NCI-H226 (cell line): ENCODE data around the gene ABHD8.
"Not testable (repeated sequence)": the region's sequence is repeated elsewhere in the genome, so short reads cannot be mapped to it uniquely, and the experiment has no call there.

Experiments
- DNase-seq: peaks from one replicate; pipeline ENCODE4 v3.0.0-alpha.2; 2015

Gene ABHD8

DNA sequence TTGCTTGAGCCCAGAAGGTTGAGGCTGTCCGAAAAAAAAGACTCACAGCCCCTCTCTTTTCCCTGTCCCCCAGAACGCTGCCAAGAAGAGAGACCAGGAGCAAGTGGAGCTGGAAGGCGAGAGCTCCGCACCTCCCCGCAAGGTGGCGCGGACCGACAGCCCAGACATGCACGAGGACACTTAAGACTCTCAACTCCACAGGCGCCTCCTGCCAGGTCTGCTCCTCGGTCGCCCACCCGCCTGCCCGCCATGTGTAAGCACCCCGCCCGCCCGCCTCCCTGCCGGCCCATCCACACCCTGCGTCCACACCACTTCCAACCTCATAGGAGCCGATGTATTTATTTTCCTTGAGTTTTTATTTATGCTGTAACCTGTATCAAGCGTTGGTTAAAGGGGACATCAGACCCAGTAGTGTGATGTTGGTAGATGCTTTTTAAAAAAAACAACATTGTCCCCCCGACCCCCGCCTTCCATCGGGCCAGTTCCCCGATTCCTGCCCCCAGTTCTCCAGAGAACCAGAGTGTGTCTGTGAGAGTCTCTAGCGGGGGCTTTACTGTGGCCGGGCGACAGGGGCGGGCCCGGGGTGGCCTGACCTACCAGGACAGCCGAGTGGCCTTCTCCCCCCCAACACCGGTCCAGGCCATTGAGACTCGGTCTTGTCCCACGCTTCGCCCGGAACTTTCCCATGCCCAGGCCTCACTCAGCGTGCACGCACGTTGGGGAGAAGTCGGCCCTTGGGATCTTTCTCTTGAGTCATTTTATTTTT, 16.4 kb upstream of the ABHD8 start:
- DNase-seq, result no peak

DNA sequence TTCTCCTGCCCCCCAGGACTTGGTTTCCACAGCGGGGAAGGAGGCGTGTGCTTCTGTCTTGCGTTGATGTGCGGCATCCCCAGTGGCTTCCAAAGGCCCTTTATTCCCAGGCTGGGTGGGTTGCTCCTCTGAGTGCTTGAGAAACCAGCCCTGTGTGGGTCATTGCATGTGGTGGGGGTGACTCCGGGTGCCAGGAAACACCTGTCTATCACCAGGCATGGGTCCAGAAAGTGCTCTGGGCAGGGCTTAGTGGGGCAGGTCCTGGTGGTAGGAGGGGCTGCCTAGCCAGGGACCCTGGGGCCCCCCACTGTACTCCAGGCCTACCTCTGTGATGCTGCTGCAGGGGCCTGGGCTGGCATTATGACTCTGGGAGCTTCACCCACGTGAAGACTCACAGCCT, 15.7 kb upstream of the ABHD8 start:
- DNase-seq, result no peak

DNA sequence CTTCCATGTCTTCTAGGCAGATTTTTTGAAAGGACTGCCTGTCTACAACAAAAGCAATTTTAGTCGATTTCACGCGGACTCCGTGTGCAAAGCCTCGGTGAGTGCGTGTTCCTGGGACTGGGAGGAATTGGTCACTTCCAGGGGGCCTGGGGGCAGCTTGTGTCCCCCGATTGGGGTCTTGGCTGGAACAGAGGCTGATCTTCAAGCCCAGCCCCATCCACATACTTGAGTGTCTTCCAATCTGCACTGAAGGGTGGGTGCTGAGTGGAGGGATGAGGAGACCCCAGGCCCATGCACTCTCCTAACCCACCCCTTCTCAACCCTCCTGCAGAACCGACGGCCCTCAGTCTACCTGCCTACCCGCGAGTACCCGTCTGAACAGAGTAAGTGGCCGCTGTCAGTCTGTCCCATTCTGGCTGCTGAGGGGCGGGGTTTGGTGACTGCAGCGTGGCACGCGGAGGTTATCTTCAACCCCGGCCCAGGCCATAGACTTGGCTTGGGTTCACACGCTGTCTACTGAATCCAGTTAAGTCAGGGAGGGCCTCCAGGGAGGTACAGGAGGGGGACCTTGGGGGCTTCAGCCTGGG, 10.9 kb upstream of the ABHD8 start:
- DNase-seq, result no peak

DNA sequence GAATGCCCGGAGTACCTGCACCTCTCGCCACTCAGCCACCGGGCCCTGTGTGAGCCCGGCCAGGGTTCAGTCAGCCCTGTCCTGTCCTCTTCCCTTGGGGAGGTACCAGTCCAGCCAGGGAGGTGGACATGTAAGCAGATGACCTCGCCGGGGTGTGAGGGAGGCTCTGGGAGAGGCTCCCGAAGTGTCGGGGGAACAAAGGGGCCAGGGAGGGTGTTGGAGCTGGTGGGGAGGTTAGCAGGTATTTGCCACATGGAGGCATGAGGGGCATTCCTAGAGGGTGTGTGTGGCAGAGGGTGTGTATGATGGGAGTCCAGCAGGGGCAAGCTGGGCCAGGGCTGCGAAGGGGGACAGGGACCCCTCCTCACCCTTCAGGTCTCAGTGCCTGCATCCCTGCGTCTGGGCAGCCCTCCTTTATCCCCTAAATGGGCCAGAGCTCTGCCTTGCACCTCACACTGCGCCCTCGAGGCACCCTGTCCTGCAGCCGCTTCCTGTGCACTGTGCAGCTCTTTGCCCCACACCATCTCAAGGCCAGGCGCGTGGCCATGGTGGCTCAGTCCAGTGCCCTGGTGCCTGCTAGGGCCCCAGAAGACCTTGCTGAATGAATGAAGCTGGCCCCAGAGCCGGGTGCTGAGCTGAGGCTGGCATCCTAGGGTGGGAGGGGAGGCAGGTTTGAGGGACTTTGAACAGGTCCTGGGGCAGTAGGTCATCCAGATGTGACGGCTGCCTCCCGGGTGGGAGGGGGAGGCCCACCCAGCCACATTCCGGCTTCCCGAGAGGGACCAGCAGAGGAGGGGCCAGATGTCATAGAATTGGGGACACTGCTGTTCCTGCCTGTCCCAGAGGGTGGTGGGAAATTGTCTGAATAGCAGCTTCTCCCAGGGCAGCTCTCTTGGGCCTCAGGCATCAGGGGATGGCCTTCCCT, 9.2 kb upstream of the ABHD8 start:
- no peak for DNase-seq

DNA sequence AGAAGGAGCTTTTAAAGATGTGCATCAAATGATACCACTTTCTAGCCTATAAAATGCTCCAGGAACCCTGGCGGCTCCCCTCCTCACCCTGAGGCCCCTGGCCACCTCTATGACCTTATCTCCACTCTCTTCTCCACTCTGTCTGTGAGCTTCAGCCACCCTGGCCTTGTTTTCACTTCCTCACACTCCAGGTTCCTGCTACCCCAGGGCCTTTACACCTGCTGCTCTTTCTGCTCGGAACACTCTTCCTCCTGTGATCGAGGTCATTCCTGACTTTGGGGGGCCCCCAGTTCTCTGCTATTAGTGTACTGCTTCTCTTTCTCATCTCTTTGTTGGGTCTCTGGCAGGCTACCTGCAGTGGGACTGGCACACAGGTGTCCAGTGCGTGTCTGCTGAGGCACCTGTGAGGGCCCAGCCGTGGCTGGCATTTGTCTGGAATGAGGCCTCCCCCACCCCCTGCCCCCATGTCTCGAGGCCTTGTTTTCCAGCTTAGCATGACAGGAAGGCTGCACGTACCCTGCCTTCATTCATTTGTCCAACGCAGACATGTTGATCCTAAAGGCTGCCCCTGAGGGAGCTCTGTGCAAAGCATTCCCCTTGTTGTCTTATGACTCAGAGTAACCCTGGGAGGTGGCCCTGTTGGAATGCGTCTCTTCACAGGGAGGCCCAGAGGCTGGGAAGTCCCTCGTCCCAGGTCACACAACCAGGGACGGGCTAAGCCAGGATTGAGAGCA, 8.4 kb upstream of the ABHD8 start:
- peak; percentile 69 for DNase-seq

DNA sequence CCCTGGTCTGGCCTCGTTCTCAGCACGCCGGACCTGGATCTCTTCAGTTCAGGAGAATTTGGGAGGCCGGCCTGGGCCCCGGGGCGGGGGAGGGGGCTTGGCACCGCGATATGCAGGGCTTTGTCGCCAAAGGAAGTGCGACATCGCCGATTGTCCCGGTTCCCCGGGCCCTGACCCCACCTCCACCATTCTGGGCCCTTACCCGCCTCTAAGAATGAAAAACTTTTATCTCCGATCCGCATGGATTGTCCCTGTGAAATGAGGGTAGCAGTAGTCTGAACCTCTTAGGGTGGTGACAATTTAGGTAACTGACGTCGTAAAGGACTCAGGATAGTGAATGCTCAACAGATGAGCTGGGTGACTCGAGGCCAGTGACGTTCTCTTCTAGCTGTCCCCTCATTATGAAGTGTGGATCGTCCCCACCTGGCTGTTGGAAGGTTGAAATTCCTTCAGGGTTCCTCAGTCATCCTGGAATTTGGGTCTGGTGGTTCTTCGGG, 6.8 kb upstream of the ABHD8 start:
- no peak for DNase-seq

DNA sequence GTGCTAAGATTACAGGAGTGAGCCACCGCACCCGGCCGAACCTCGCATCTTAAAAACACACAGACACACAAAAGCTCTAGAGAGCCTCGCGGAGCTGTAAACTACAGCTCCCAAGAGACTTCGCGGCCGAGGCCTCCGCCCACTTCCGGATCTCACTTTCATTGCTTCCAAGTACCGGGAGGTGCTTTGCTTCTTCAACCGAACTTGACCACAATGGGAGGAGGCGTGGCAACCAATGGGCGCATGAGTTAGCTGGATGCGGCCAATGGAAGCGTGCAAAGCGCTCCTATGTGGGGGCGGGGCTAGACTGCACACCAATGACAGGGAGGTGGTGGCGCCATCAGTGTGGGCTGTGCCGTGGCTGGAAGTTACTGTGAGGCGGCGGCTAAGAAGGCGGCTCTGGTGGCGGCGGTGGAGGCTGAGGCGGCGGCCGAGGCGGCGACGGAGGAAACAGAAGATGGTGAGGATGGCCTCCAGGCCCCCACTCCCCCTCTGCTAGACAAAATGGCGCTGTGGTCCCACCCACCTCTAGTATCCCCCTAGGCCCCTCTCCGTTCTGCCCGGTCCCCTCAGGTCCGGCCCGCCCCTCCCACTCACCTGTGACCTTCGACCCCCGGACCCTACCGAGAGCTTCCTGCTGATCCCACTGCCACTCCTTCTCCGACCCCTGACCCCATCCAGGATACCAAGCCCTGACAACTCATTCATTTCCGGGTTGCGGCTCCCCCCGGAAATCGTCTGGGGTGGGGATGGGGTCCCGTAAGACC, 6.2 kb upstream of the ABHD8 start, which contains the start of gene DDA1:
Gene DDA1 (plus strand): TSS at position 366 of the 767 bp plus-strand sequence. CDS start 92 bp downstream, at position 458.
- peak; percentile 100 for DNase-seq

DNA sequence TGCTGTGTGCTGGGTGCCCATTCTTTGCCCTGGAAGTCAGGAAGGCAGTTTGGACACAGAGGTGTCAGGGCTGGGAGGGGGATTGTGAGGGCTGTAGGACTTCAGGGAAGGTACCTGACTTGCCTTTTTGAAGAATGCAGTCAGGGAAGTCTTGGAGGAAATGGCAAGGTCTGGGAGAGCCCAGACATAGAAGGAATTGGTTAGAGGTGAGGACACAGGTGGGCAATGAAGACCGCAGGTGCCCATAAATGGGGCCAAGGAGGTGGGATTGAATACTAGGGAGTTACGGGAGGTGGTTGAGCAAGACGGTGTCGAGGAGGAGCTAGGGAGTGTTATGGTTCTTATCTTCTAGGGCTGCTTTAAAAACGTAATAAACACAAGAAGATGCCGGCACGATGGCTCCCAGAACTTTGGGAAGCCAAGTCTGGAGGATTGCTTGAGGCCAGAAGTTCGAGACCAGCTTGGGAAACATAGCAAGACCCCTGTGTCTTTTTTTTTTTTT, 4.7 kb upstream of the ABHD8 start:
- DNase-seq, result no peak

DNA sequence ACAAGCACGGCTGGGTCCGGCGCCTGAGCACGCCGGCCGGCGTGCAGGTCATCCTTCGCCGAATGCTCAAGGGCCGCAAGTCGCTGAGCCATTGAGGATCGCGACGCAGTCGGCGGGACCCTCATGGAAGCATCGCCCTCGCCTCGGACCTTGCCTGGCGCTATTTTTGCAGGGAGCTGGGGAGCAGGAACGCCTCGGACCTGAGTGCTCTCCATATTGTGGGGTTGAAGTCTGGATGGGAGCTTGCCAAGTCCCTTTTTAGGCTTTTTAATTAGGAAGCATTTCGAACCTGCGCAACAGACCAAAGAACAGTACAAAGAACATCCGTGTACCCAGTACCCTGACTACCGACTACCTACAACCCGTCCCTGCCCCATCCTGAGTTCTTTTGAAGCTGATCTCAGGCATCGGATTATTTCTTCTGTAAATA, 3.1 kb upstream of the ABHD8 start:
- no peak for DNase-seq

DNA sequence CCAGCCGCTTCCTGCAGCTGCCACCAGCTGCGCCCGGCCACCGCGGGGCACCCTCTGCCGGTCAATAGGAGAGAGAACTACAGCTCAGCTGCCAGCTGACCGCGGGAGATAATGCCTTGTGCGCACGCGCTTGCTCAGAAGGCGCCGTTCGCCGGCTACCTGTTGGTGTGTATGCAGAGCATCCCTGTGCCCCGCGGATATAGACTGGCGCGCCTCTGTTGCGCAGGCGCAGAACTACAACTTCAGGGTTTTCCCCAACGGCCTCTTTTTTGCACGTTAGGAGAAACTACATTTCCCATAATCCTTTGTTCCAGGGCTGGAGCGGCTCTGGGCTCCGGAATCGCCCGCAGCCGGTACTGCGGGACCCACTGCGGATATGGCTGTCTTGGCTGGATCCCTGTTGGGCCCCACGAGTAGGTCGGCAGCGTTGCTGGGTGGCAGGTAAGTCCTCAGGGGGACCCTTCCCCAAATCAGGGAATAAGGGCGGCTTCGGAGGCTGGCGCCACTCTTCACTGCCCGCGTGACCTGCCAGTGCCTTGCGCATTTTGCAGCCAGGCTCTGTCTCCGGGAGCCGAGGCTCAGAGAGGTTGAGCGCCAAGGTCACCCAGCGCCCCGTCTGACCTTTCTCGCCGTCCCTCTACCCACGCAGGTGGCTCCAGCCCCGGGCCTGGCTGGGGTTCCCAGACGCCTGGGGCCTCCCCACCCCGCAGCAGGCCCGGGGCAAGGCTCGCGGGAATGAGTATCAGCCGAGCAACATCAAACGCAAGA, 2.5 kb upstream of the ABHD8 start, which contains the start of gene MRPL34:
Gene MRPL34 (plus strand): TSS at position 356 of the 768 bp plus-strand sequence. CDS start 21 bp downstream, at position 377.
- DNase-seq, result peak; percentile 99

DNA sequence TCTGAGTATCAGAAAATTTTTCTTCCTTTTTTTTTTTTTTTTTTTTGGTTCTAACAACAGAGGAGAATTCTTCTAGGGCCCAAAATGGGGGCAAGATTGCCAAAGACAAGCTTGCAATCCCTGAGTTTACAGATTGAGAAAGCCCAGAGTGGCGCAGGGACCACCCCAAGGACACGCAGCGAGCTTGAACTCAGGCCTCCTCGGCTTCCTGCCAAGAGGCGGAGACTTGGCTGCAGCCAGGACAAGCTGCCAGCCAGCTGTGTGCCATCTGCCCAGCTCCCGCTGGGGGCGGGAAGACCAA, 1.9 kb upstream of the ABHD8 start:
- no peak for DNase-seq

DNA sequence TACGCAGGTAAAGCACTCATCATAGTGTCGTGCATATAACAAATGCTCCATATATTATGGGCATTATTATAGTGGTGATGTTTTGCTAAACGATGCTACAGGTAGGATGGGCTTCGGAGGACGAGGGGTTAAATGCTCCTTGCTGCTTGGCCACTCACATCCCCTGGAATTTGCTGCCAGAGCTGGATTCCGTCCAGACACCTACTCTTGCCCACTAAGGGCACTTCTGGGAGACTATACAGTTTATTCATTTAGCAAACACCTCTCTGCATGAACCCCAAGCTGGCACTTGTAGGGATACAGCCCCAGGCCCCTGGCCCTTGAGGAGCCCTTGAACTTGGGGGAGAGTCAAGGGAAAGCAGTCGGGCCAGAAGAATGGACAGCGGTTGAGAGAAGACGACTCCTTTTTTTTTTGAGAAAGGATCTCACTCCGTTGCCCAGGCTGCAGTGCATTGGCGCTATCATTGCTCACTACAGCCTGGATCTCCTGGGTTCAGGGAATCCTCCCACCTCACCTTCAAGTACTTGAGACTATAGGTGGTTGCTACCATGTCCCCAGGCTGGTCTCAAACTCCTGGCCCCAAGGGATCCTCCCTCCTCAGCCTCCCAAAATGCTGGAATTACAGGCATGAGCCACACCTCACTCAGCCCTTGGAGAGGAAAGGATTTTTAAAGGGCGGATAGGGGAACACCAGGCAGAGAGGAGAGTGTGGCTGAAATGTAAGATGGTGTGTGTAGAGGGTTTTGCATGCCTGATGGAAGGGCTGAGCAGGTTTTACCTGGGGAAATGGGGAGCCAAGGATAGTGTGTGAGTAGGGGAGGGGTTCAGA, 1.4 kb upstream of the ABHD8 start:
- no peak for DNase-seq

DNA sequence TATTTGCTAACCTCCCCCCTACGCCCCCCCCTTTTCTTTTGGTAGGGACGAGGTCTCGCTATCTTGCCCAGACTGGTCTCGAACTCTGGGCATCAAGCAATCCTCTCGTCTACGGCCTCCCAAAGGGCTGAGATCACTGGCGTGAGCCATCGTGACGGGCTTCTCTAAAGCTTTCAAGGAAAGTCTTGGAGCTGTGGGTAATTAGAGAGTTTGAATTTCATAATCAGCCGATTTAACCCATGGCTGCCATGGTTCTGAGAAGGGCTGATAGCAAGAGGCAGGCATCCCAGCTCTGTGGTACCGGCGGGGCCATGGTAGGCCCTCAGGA, 679 bp upstream of the ABHD8 start:
- no peak for DNase-seq

DNA sequence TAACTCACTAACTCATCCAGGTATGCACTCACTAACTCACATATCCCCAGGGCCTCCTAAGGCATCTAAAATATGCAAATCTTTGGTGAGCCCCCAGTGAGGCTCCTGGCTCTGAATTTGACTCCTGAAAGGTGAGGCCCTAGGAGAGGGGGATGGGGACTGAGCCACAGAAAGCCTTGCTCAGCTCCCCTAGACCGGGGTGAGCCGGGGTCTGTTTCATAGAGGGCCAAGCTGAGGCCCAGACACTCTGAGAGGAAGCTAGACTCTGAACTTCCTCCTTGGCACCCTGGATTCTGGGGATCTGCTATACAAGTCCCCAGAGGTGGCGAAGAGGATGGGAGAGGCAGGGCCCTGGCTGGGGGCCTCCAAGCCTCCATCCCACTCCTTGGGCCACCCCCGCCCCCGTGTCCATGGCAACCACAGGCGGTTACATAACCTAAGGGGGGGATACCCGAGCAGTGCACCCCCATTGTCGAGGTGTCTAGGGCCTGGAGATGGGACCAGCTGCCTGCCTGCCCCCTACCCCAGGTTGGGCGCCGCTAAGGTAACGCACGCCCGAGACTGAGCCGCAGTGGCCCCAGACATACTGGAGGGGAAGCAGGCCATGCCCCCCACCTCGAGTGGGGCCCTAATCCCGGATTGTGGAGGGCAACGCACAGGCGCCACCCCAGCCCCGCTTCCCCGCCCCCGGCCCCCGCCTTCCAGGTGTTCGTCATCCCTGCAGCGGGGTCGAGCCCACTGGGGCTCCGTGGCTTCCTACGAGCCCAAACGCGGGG, 646 bp downstream of the ABHD8 start:
- no peak for DNase-seq

DNA sequence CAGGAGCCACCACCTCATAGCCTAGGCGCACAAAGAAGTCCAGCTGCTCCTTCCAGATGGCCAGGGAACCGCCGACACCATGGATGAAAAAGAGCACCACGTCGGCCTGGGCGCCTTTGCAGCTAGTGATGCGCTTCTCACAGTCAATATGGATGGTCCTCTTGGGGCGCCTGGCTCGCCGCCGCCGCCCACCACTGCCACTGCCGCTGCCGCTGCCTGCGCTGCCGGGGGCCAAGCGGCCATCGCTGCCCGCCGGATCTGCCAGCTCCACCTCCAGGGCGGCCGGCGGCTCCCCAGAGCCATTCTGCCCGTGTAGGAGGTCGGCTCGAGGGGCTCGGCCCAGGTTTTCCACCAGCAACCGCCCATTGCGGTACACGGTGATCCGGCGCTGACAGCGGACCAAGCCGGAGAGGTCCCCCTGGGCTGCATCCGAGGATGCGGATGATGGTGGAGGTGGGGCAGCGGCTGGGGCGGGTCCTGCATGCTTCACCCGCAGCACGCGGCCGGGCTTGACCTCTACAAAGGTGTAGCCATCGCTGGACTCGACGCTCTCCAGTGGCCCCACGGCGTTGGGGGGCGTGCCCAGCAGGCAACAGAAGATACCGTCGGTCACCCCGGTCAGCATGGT, 2.1 kb downstream of the ABHD8 start:
- DNase-seq, result no peak

DNA sequence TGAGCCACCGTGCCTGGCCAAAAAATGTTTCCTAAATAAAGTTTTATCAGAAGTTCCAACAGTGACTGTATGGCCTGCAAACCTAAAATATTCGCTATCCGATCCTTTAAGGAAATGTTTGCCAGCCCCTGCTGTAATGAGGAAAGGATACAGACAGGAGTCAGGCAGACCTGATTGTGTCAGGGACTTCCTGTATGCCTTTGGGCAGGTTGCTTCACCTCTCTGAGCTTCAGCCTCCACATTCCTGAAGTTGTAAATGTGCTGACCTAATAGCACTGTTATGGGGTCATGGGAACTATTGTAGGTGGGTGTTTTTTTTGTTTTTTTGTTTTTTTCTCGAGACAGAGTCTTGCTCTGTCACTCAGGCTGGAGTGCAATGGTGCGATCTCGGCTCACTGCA, 6.2 kb downstream of the ABHD8 start:
- peak; percentile 87 for DNase-seq

DNA sequence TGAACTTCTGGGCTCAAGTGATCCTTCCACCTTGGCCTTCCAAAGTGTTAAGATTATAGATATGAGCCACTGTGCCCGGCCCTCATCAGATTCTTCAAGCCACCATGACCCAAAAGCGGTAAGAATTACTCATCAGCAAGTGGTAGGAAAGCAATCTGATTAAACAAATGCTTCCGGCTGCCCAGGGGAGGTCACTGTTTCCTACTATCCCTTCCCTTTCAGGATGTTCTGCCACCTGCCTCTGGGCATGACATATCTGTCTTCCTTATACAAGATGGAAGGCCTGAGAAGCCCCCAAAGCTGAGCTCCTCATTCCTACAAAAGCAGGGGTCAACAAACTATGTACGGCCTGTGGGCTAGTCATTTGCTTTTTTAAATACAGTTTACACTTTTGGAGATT, 7.0 kb downstream of the ABHD8 start:
- peak; percentile 56 for DNase-seq

DNA sequence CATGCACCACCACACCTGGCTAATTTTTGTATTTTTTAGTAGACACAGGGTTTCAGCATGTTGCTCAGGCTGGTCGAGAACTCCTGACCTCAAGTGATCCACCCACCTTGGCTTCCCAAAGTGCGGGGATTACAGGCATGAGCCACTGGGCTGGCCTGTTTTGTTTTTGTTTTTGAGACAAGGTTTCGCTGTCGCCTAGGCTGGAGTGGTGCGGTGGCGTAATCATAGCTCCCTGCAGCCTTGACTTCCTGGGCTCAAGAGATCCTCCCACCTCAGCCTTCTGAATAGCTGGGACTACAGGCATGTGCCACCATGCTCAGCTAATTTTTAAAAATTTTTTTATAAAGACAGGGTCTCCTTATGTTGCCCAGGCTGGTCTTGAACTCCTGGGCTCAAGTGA, 7.7 kb downstream of the ABHD8 start:
- DNase-seq, result not testable (repeated sequence)
